Measurements from ENCODE around the gene FLAD1.

FLAD1 gene

GRCh38 chr1:155018617-155019348 is 35.6 kb downstream of the FLAD1 start:
- DNase-seq: no peak

- no peak for DNase-seq
These were observed 36.5 kb downstream of the FLAD1 start for GRCh38 chr1:155019377-155020245.

- no peak for DNase-seq
These were observed 39.2 kb downstream of the FLAD1 start for GRCh38 chr1:155022136-155022926.

- no peak for DNase-seq
These were observed 39.7 kb downstream of the FLAD1 start for GRCh38 chr1:155022927-155023236.

GRCh38 chr1:155023627-155024026 is 40.5 kb downstream of the FLAD1 start:
- no peak for DNase-seq

GRCh38 chr1:155024315-155024714 is 41.2 kb downstream of the FLAD1 start:
- DNase-seq: no peak

GRCh38 chr1:155026154-155026553 is 43.0 kb downstream of the FLAD1 start:
- no peak for DNase-seq

- no peak for DNase-seq
These were observed 43.4 kb downstream of the FLAD1 start for GRCh38 chr1:155026588-155026987.

- no peak for DNase-seq
These were observed 46.5 kb downstream of the FLAD1 start for GRCh38 chr1:155029513-155030242.

- no peak for DNase-seq
These were observed 47.2 kb downstream of the FLAD1 start for GRCh38 chr1:155030243-155030795.

- DNase-seq: no peak
These were observed 47.8 kb downstream of the FLAD1 start for GRCh38 chr1:155030899-155031298.

GRCh38 chr1:155032886-155033285 is 49.7 kb downstream of the FLAD1 start:
- no peak for DNase-seq

GRCh38 chr1:155033524-155033923 is 50.4 kb downstream of the FLAD1 start, which contains the start of the genes DCST1 and DCST2:
TSS of gene DCST1 (plus strand) at chr1:155033824. CDS start at chr1:155034037, 213 bp downstream.
TSS of gene DCST2 (minus strand) at chr1:155033781. CDS start at chr1:155033701, 80 bp downstream.
- no peak for DNase-seq

GRCh38 chr1:155034318-155035208 is 51.4 kb downstream of the FLAD1 start:
- DNase-seq: no peak

GRCh38 chr1:155035936-155036335 is 52.8 kb downstream of the FLAD1 start:
- DNase-seq: no peak

GRCh38 chr1:155037043-155037442 is 53.9 kb downstream of the FLAD1 start:
- no peak for DNase-seq

GRCh38 chr1:155037851-155038441 is 54.8 kb downstream of the FLAD1 start:
- DNase-seq: no peak

GRCh38 chr1:155038602-155039307 is 55.6 kb downstream of the FLAD1 start:
- DNase-seq: no peak

GRCh38 chr1:155039308-155039669 is 56.1 kb downstream of the FLAD1 start:
- no peak for DNase-seq
